IMR-90 (cell line): ENCODE measurements around the gene WDR3. TPM values are rescaled to one million over a fixed set of nuclear protein-coding genes. Genes with fewer than 3 reads are reported as not detected.

Experiments used
- ATAC-seq: fragments of 200-7000 bp; cut with Tn5 transposase; 2 replicates; pipeline ENCODE4 v1.9.1; 2020; ENCODE audit warnings: low read depth, mild to moderate bottlenecking, moderate library complexity
- BruUV-seq: library from RNA; stranded (reverse); fragments of 400-500 nt; replicated peaks from 2 replicates; lab custom pipeline; 2021; lab: Mats Ljungman, UMichigan
- CTCF ChIA-PET: fragments of 300-600 bp; formaldehyde crosslinking; extraction: SDS; loops from one replicate; lab custom pipeline; 2021; ENCODE audit warnings: antibody characterized with exemption; lab: Yijun Ruan, JAX
- POLR2A ChIA-PET: fragments of 300-600 bp; sonication (Branson Sonifier 250); formaldehyde crosslinking; loops from one replicate; lab custom pipeline; 2022; ENCODE audit warnings: antibody characterized with exemption; ENCODE audit not compliant: unreplicated experiment; lab: Charles Lee
- DNase-seq: peaks from one replicate; pipeline ENCODE4 v3.0.0; 2013
- H2AFZ ChIP-seq: replicated peaks from 2 replicates; pipeline ENCODE3; 2013; ENCODE audit warnings: low read length, mild to moderate bottlenecking; ENCODE audit not compliant: poor library complexity
- H2AK5ac ChIP-seq: 2 replicates; pipeline ENCODE4 v1.6.1; 2013; ENCODE audit warnings: low read depth, low read length, inconsistent platforms
- H2AK9ac ChIP-seq: replicated peaks from 2 replicates; pipeline ENCODE3; 2013; ENCODE audit warnings: mild to moderate bottlenecking, low read depth, low read length, moderate library complexity; ENCODE audit not compliant: poor library complexity
- H2BK120ac ChIP-seq: 2 replicates; pipeline ENCODE4 v1.6.1; 2013; ENCODE audit warnings: low read depth, low read length, inconsistent platforms
- H2BK15ac ChIP-seq: 3 replicates; pipeline ENCODE4 v1.6.1; 2013; ENCODE audit warnings: low read depth, low read length, inconsistent platforms
- H2BK20ac ChIP-seq: 2 replicates; pipeline ENCODE4 v1.6.1; 2013; ENCODE audit warnings: low read depth, mild to moderate bottlenecking, inconsistent platforms, low read length, moderate library complexity
- H2BK5ac ChIP-seq: 2 replicates; pipeline ENCODE4 v1.6.1; 2013; ENCODE audit warnings: mild to moderate bottlenecking, low read depth, low read length, inconsistent platforms; ENCODE audit not compliant: poor library complexity, severe bottlenecking
- H3K14ac ChIP-seq: replicated peaks from 2 replicates; pipeline ENCODE4 v1.6.1; 2013; ENCODE audit warnings: low read depth, low read length, inconsistent platforms
- H3K18ac ChIP-seq: 2 replicates; pipeline ENCODE4 v1.6.1; 2013; ENCODE audit warnings: low read depth, low read length, control low read depth
- H3K23ac ChIP-seq: 2 replicates; pipeline ENCODE4 v1.6.1; 2013; ENCODE audit warnings: low read depth, low read length, inconsistent platforms
- H3K27ac ChIP-seq: 2 replicates; pipeline ENCODE4 v1.5.1; 2013; ENCODE audit warnings: mild to moderate bottlenecking, control low read depth, low read length; ENCODE audit not compliant: insufficient read depth
- H3K27me3 ChIP-seq: 2 replicates; pipeline ENCODE4 v1.6.1; 2013; ENCODE audit warnings: low read length; ENCODE audit not compliant: control insufficient read depth, insufficient read depth
- H3K36me3 ChIP-seq: 2 replicates; pipeline ENCODE4 v1.6.1; 2013; ENCODE audit warnings: low read length, mixed read lengths; ENCODE audit not compliant: control insufficient read depth, insufficient read depth
- H3K4ac ChIP-seq: 2 replicates; pipeline ENCODE4 v1.6.1; 2013; ENCODE audit warnings: low read depth, low read length, inconsistent platforms
- H3K4me1 ChIP-seq: 2 replicates; pipeline ENCODE4 v1.6.1; 2013; ENCODE audit warnings: low read length, mixed read lengths; ENCODE audit not compliant: control insufficient read depth, insufficient read depth
- H3K4me2 ChIP-seq: 2 replicates; pipeline ENCODE4 v1.6.1; 2013; ENCODE audit warnings: low read depth, mild to moderate bottlenecking, control low read depth, low read length, moderate library complexity
- H3K4me3 ChIP-seq: 2 replicates; pipeline ENCODE4 v1.5.1; 2013; ENCODE audit warnings: low read depth, mild to moderate bottlenecking, control low read depth, low read length, moderate library complexity; ENCODE audit not compliant: insufficient read depth
- H3K56ac ChIP-seq: 2 replicates; pipeline ENCODE4 v1.6.1; 2013; ENCODE audit warnings: low read length, inconsistent platforms; ENCODE audit not compliant: insufficient read depth; ENCODE audit errors: extremely low read depth
- H3K79me1 ChIP-seq, 2 experiments: 2 replicates each; pipeline ENCODE4 v1.6.1; 2013; ENCODE audit warnings: low read length in 2 of 2, inconsistent platforms in 1 of 2, low read depth in 1 of 2
- H3K9ac ChIP-seq: 2 replicates; pipeline ENCODE4 v1.6.1; 2013; ENCODE audit warnings: low read depth, low read length, control low read depth
- H3K9me1 ChIP-seq: 2 replicates; pipeline ENCODE4 v1.6.1; 2013; ENCODE audit warnings: low read length, inconsistent platforms; ENCODE audit not compliant: insufficient read depth
- H3K9me3 ChIP-seq: 2 replicates; pipeline ENCODE4 v1.6.1; 2013; ENCODE audit warnings: low read length; ENCODE audit not compliant: control insufficient read depth, insufficient read depth
- H4K20me1 ChIP-seq: 2 replicates; pipeline ENCODE4 v1.6.1; 2013; ENCODE audit warnings: low read length, inconsistent platforms; ENCODE audit not compliant: insufficient read depth
- H4K5ac ChIP-seq: 2 replicates; pipeline ENCODE4 v1.6.1; 2013; ENCODE audit warnings: mild to moderate bottlenecking, low read depth, low read length, control low read depth
- H4K8ac ChIP-seq, 2 experiments: 2 replicates each; pipeline ENCODE4 v1.6.1; 2013; ENCODE audit warnings: low read depth in 2 of 2, low read length in 2 of 2, control low read depth in 1 of 2, inconsistent platforms in 1 of 2
- H4K91ac ChIP-seq: 2 replicates; pipeline ENCODE4 v1.6.1; 2013; ENCODE audit warnings: low read depth, low read length, inconsistent platforms; ENCODE audit not compliant: insufficient read depth
- BHLHE40 ChIP-seq: fragments of 150-350 bp; IDR thresholded peaks from 2 replicates; pipeline ENCODE4 v1.6.1; 2016; ENCODE audit warnings: mild to moderate bottlenecking, low read depth, low read length
- CEBPB ChIP-seq: IDR thresholded peaks from 2 replicates; pipeline ENCODE4 v1.6.1; 2012; ENCODE audit warnings: low read depth, low read length, improper control_type of control experiment
- CHD1 ChIP-seq: IDR thresholded peaks from 2 replicates; pipeline ENCODE4 v1.6.1; 2012; ENCODE audit warnings: low read depth, low read length, improper control_type of control experiment
- FOS ChIP-seq: fragments of 150-350 bp; IDR thresholded peaks from 2 replicates; pipeline ENCODE4 v1.6.1; 2016; ENCODE audit warnings: low read depth, low read length
- MAFK ChIP-seq: IDR thresholded peaks from 2 replicates; pipeline ENCODE4 v1.6.1; 2012; ENCODE audit warnings: low read depth, low read length, improper control_type of control experiment
- MAZ ChIP-seq: IDR thresholded peaks from 2 replicates; pipeline ENCODE4 v1.6.1; 2012; ENCODE audit warnings: low read depth, mild to moderate bottlenecking, low read length, improper control_type of control experiment, moderate library complexity, borderline replicate concordance
- MXI1 ChIP-seq: IDR thresholded peaks from 2 replicates; pipeline ENCODE4 v1.6.1; 2012; ENCODE audit warnings: low read depth, mild to moderate bottlenecking, low read length, moderate library complexity, borderline replicate concordance
- NFE2L2 ChIP-seq: fragments of 150-350 bp; IDR thresholded peaks from 2 replicates; pipeline ENCODE4 v1.6.1; 2016; ENCODE audit warnings: low read depth, mild to moderate bottlenecking, low read length
- POLR2A ChIP-seq: IDR thresholded peaks from 2 replicates; pipeline ENCODE4 v1.6.1; 2012; ENCODE audit warnings: mild to moderate bottlenecking, low read depth, low read length
- RAD21 ChIP-seq: IDR thresholded peaks from 2 replicates; pipeline ENCODE4 v1.6.1; 2012; ENCODE audit warnings: low read length, improper control_type of control experiment
- RCOR1 ChIP-seq: IDR thresholded peaks from 2 replicates; pipeline ENCODE4 v1.6.1; 2012; ENCODE audit warnings: mild to moderate bottlenecking, low read length, improper control_type of control experiment; ENCODE audit not compliant: insufficient replicate concordance
- SMC3 ChIP-seq: fragments of 150-350 bp; IDR thresholded peaks from 2 replicates; pipeline ENCODE4 v1.6.1; 2016; ENCODE audit warnings: low read depth, mild to moderate bottlenecking, antibody characterized with exemption, low read length, moderate library complexity
- WGBS, 2 experiments: methylation state at CpG; one replicate each; pipeline versions ENCODE4 v1.1.5 to v1.1.7; 2013; ENCODE audit warnings: missing lambda C conversion rate in 2 of 2; ENCODE audit not compliant: insufficient read length in 1 of 2; ENCODE audit errors: extremely low coverage in 2 of 2; 5-methylcytosine and 5-hydroxymethylcytosine counted together
- dilution Hi-C: fragments of 300-500 bp; cut with HindIII; formaldehyde crosslinking; loops from one replicate; pipeline ENCODE4 v1.14.3; 2018; ENCODE audit warnings: low sequenced_read_pairs; ENCODE audit not compliant: unreplicated experiment
- in situ Hi-C: fragments of 300-500 bp; cut with MboI; formaldehyde crosslinking; loops from 3 replicates; pipeline ENCODE4 v1.14.3; 2019; ENCODE audit warnings: low sequenced_read_pairs, inconsistent platforms, mixed read lengths
- intact Hi-C: fragments of 100-400 bp; cut with micrococcal nuclease; formaldehyde crosslinking; loops from 2 replicates; pipeline ENCODE4 v1.10.0; 2022
- polyA plus RNA-seq, 3 experiments: library from polyadenylated mRNA; depleted of rRNA; stranded (reverse); fragments of >200 nt; gene quantifications; 2 replicates each; pipeline ENCODE4 v1.2.3, GENCODE V29; 2012; ENCODE audit warnings: low replicate concordance in 1 of 3
- total RNA-seq: library from RNA; depleted of rRNA; stranded (reverse); fragments of >200 nt; gene quantifications from 2 replicates; pipeline ENCODE4 v1.2.3, GENCODE V29; 2012
- TF ChIP-seq, protein P1 (sequence below): fragments of 150-350 bp; IDR thresholded peaks from 2 replicates; pipeline ENCODE4 v1.6.1; 2017; ENCODE audit warnings: mild to moderate bottlenecking, antibody characterized with exemption, low read length, low read depth
- TF ChIP-seq, protein P2 (sequence below): conservative IDR thresholded peaks from 2 replicates; pipeline ENCODE4 v1.5.1; 2012; ENCODE audit warnings: mild to moderate bottlenecking, low read depth, low read length, improper control_type of control experiment
- TF ChIP-seq, protein P3 (sequence below): fragments of 150-350 bp; IDR thresholded peaks from 2 replicates; pipeline ENCODE4 v1.6.1; 2016; ENCODE audit warnings: low read depth, mild to moderate bottlenecking, low read length, moderate library complexity, borderline replicate concordance

The WDR3 gene
- total and polyA plus RNA-seq, 2 of the 4 experiments (the other 2 are of a cell fraction), result 16.7 to 88.5 TPM

DNA sequence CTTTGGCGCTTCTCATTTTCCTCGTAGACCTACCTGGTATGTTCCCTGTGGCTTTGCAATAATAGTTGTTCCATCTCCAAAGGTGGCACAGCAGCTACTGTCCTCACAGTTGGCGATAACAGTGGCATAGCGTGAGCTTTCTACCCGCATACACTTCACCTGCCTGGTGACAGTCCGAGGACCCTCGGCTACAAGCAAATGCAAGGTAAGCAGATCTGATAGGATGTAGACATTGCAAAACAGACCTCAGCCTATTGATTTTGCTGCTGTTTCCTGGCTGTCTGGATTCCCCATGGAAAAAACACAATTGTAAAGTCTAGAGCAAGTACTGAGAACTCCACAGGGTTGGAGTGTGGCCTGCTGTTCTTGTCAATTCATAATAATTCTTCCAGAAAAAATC lies 78.5 kb downstream of the WDR3 start:
- Histone ChIP-seq H4K5ac (no peak overlapping the region), H3K27ac (no peak overlapping the region), H3K36me3 (no peaks in the 10 kb centered on the region), H4K8ac (no peak overlapping the region), H2BK120ac (no peak overlapping the region), H3K4me1 (no peaks in the 10 kb centered on the region), H2AFZ (no peak overlapping the region), H3K56ac (no peak overlapping the region), H3K4ac (no peak overlapping the region), H3K9me1 (no peaks in the 10 kb centered on the region), H3K14ac (no peak overlapping the region), H3K79me1 (no peaks in the 10 kb centered on the region), H3K4me2 (no peak overlapping the region), H4K91ac (no peak overlapping the region), H3K27me3 (0 out of 2 replicates have a peak, but pooled peaks cover 2% of the 10 kb centered on the region), H2BK15ac (no peak overlapping the region), H3K9ac (no peak overlapping the region), H2AK9ac (no peak overlapping the region), H2AK5ac (no peak overlapping the region), H3K9me3 (no peaks in the 10 kb centered on the region), H3K4me3 (no peak overlapping the region), H3K23ac (no peak overlapping the region), H3K18ac (no peak overlapping the region), H2BK5ac (no peak overlapping the region), H2BK20ac (no peak overlapping the region), H4K20me1 (no peaks in the 10 kb centered on the region)
- TF ChIP-seq NFE2L2, result no peak
- TF ChIP-seq MAZ, result no peak
- no peak for TF ChIP-seq CEBPB
- no peak for TF ChIP-seq CHD1
- TF ChIP-seq, protein P1, sequence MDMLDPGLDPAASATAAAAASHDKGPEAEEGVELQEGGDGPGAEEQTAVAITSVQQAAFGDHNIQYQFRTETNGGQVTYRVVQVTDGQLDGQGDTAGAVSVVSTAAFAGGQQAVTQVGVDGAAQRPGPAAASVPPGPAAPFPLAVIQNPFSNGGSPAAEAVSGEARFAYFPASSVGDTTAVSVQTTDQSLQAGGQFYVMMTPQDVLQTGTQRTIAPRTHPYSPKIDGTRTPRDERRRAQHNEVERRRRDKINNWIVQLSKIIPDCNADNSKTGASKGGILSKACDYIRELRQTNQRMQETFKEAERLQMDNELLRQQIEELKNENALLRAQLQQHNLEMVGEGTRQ, result no peak
- no peak for TF ChIP-seq MAFK
- TF ChIP-seq, protein P2, sequence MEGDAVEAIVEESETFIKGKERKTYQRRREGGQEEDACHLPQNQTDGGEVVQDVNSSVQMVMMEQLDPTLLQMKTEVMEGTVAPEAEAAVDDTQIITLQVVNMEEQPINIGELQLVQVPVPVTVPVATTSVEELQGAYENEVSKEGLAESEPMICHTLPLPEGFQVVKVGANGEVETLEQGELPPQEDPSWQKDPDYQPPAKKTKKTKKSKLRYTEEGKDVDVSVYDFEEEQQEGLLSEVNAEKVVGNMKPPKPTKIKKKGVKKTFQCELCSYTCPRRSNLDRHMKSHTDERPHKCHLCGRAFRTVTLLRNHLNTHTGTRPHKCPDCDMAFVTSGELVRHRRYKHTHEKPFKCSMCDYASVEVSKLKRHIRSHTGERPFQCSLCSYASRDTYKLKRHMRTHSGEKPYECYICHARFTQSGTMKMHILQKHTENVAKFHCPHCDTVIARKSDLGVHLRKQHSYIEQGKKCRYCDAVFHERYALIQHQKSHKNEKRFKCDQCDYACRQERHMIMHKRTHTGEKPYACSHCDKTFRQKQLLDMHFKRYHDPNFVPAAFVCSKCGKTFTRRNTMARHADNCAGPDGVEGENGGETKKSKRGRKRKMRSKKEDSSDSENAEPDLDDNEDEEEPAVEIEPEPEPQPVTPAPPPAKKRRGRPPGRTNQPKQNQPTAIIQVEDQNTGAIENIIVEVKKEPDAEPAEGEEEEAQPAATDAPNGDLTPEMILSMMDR, result no peak
- no peak for TF ChIP-seq BHLHE40
- no peak for TF ChIP-seq FOS
- TF ChIP-seq SMC3, result no peak
- TF ChIP-seq RAD21, result no peak
- TF ChIP-seq MXI1, result no peak
- no peak for TF ChIP-seq POLR2A
- no peak for TF ChIP-seq RCOR1
- TF ChIP-seq, protein P3, sequence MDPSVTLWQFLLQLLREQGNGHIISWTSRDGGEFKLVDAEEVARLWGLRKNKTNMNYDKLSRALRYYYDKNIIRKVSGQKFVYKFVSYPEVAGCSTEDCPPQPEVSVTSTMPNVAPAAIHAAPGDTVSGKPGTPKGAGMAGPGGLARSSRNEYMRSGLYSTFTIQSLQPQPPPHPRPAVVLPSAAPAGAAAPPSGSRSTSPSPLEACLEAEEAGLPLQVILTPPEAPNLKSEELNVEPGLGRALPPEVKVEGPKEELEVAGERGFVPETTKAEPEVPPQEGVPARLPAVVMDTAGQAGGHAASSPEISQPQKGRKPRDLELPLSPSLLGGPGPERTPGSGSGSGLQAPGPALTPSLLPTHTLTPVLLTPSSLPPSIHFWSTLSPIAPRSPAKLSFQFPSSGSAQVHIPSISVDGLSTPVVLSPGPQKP, result no peak
- ATAC-seq (no peak), DNase-seq (no peak)
- intact Hi-C loops, result no loop called here
- POLR2A ChIA-PET, result no interaction called here
- CTCF ChIA-PET, result no interaction called here
- in situ Hi-C loops, result no loop called here
- BruUV-seq, result no TSS peak
- WGBS, 2 experiments, result 100% methylated on average over 2 of the region's 7 CpGs; no CpG with 5 or more reads in 1 of the 2 experiments
- dilution Hi-C loops, result no loop called here
